IMR-90 (cell line): ENCODE measurements around the gene PTPRS. TPM values are rescaled to one million over a fixed set of nuclear protein-coding genes. Genes with fewer than 3 reads are reported as not detected.

Experiments used
- ATAC-seq: fragments of 200-7000 bp; cut with Tn5 transposase; 2 replicates; pipeline ENCODE4 v1.9.1; 2020; ENCODE audit warnings: low read depth, mild to moderate bottlenecking, moderate library complexity
- BruUV-seq: library from RNA; stranded (reverse); fragments of 400-500 nt; replicated peaks from 2 replicates; lab custom pipeline; 2021; lab: Mats Ljungman, UMichigan
- CTCF ChIA-PET: fragments of 300-600 bp; formaldehyde crosslinking; extraction: SDS; loops from one replicate; lab custom pipeline; 2021; ENCODE audit warnings: antibody characterized with exemption; lab: Yijun Ruan, JAX
- POLR2A ChIA-PET: fragments of 300-600 bp; sonication (Branson Sonifier 250); formaldehyde crosslinking; loops from one replicate; lab custom pipeline; 2022; ENCODE audit warnings: antibody characterized with exemption; ENCODE audit not compliant: unreplicated experiment; lab: Charles Lee
- DNase-seq: peaks from one replicate; pipeline ENCODE4 v3.0.0; 2013
- H2AFZ ChIP-seq: replicated peaks from 2 replicates; pipeline ENCODE3; 2013; ENCODE audit warnings: low read length, mild to moderate bottlenecking; ENCODE audit not compliant: poor library complexity
- H2AK5ac ChIP-seq: 2 replicates; pipeline ENCODE4 v1.6.1; 2013; ENCODE audit warnings: low read depth, low read length, inconsistent platforms
- H2AK9ac ChIP-seq: replicated peaks from 2 replicates; pipeline ENCODE3; 2013; ENCODE audit warnings: mild to moderate bottlenecking, low read depth, low read length, moderate library complexity; ENCODE audit not compliant: poor library complexity
- H2BK120ac ChIP-seq: 2 replicates; pipeline ENCODE4 v1.6.1; 2013; ENCODE audit warnings: low read depth, low read length, inconsistent platforms
- H2BK15ac ChIP-seq: 3 replicates; pipeline ENCODE4 v1.6.1; 2013; ENCODE audit warnings: low read depth, low read length, inconsistent platforms
- H2BK20ac ChIP-seq: 2 replicates; pipeline ENCODE4 v1.6.1; 2013; ENCODE audit warnings: low read depth, mild to moderate bottlenecking, inconsistent platforms, low read length, moderate library complexity
- H2BK5ac ChIP-seq: 2 replicates; pipeline ENCODE4 v1.6.1; 2013; ENCODE audit warnings: mild to moderate bottlenecking, low read depth, low read length, inconsistent platforms; ENCODE audit not compliant: poor library complexity, severe bottlenecking
- H3K14ac ChIP-seq: replicated peaks from 2 replicates; pipeline ENCODE4 v1.6.1; 2013; ENCODE audit warnings: low read depth, low read length, inconsistent platforms
- H3K18ac ChIP-seq: 2 replicates; pipeline ENCODE4 v1.6.1; 2013; ENCODE audit warnings: low read depth, low read length, control low read depth
- H3K23ac ChIP-seq: 2 replicates; pipeline ENCODE4 v1.6.1; 2013; ENCODE audit warnings: low read depth, low read length, inconsistent platforms
- H3K27ac ChIP-seq: 2 replicates; pipeline ENCODE4 v1.5.1; 2013; ENCODE audit warnings: mild to moderate bottlenecking, control low read depth, low read length; ENCODE audit not compliant: insufficient read depth
- H3K27me3 ChIP-seq: 2 replicates; pipeline ENCODE4 v1.6.1; 2013; ENCODE audit warnings: low read length; ENCODE audit not compliant: control insufficient read depth, insufficient read depth
- H3K36me3 ChIP-seq: 2 replicates; pipeline ENCODE4 v1.6.1; 2013; ENCODE audit warnings: low read length, mixed read lengths; ENCODE audit not compliant: control insufficient read depth, insufficient read depth
- H3K4ac ChIP-seq: 2 replicates; pipeline ENCODE4 v1.6.1; 2013; ENCODE audit warnings: low read depth, low read length, inconsistent platforms
- H3K4me1 ChIP-seq: 2 replicates; pipeline ENCODE4 v1.6.1; 2013; ENCODE audit warnings: low read length, mixed read lengths; ENCODE audit not compliant: control insufficient read depth, insufficient read depth
- H3K4me2 ChIP-seq: 2 replicates; pipeline ENCODE4 v1.6.1; 2013; ENCODE audit warnings: low read depth, mild to moderate bottlenecking, control low read depth, low read length, moderate library complexity
- H3K4me3 ChIP-seq: 2 replicates; pipeline ENCODE4 v1.5.1; 2013; ENCODE audit warnings: low read depth, mild to moderate bottlenecking, control low read depth, low read length, moderate library complexity; ENCODE audit not compliant: insufficient read depth
- H3K56ac ChIP-seq: 2 replicates; pipeline ENCODE4 v1.6.1; 2013; ENCODE audit warnings: low read length, inconsistent platforms; ENCODE audit not compliant: insufficient read depth; ENCODE audit errors: extremely low read depth
- H3K79me1 ChIP-seq, 2 experiments: 2 replicates each; pipeline ENCODE4 v1.6.1; 2013; ENCODE audit warnings: low read length in 2 of 2, inconsistent platforms in 1 of 2, low read depth in 1 of 2
- H3K9ac ChIP-seq: 2 replicates; pipeline ENCODE4 v1.6.1; 2013; ENCODE audit warnings: low read depth, low read length, control low read depth
- H3K9me1 ChIP-seq: 2 replicates; pipeline ENCODE4 v1.6.1; 2013; ENCODE audit warnings: low read length, inconsistent platforms; ENCODE audit not compliant: insufficient read depth
- H3K9me3 ChIP-seq: 2 replicates; pipeline ENCODE4 v1.6.1; 2013; ENCODE audit warnings: low read length; ENCODE audit not compliant: control insufficient read depth, insufficient read depth
- H4K20me1 ChIP-seq: 2 replicates; pipeline ENCODE4 v1.6.1; 2013; ENCODE audit warnings: low read length, inconsistent platforms; ENCODE audit not compliant: insufficient read depth
- H4K5ac ChIP-seq: 2 replicates; pipeline ENCODE4 v1.6.1; 2013; ENCODE audit warnings: mild to moderate bottlenecking, low read depth, low read length, control low read depth
- H4K8ac ChIP-seq, 2 experiments: 2 replicates each; pipeline ENCODE4 v1.6.1; 2013; ENCODE audit warnings: low read depth in 2 of 2, low read length in 2 of 2, control low read depth in 1 of 2, inconsistent platforms in 1 of 2
- H4K91ac ChIP-seq: 2 replicates; pipeline ENCODE4 v1.6.1; 2013; ENCODE audit warnings: low read depth, low read length, inconsistent platforms; ENCODE audit not compliant: insufficient read depth
- CEBPB ChIP-seq: IDR thresholded peaks from 2 replicates; pipeline ENCODE4 v1.6.1; 2012; ENCODE audit warnings: low read depth, low read length, improper control_type of control experiment
- CHD1 ChIP-seq: IDR thresholded peaks from 2 replicates; pipeline ENCODE4 v1.6.1; 2012; ENCODE audit warnings: low read depth, low read length, improper control_type of control experiment
- FOS ChIP-seq: fragments of 150-350 bp; IDR thresholded peaks from 2 replicates; pipeline ENCODE4 v1.6.1; 2016; ENCODE audit warnings: low read depth, low read length
- MAZ ChIP-seq: IDR thresholded peaks from 2 replicates; pipeline ENCODE4 v1.6.1; 2012; ENCODE audit warnings: low read depth, mild to moderate bottlenecking, low read length, improper control_type of control experiment, moderate library complexity, borderline replicate concordance
- POLR2A ChIP-seq: IDR thresholded peaks from 2 replicates; pipeline ENCODE4 v1.6.1; 2012; ENCODE audit warnings: mild to moderate bottlenecking, low read depth, low read length
- WGBS, 2 experiments: methylation state at CpG; one replicate each; pipeline versions ENCODE4 v1.1.5 to v1.1.7; 2013; ENCODE audit warnings: missing lambda C conversion rate in 2 of 2; ENCODE audit not compliant: insufficient read length in 1 of 2; ENCODE audit errors: extremely low coverage in 2 of 2; 5-methylcytosine and 5-hydroxymethylcytosine counted together
- dilution Hi-C: fragments of 300-500 bp; cut with HindIII; formaldehyde crosslinking; loops from one replicate; pipeline ENCODE4 v1.14.3; 2018; ENCODE audit warnings: low sequenced_read_pairs; ENCODE audit not compliant: unreplicated experiment
- in situ Hi-C: fragments of 300-500 bp; cut with MboI; formaldehyde crosslinking; loops from 3 replicates; pipeline ENCODE4 v1.14.3; 2019; ENCODE audit warnings: low sequenced_read_pairs, inconsistent platforms, mixed read lengths
- intact Hi-C: fragments of 100-400 bp; cut with micrococcal nuclease; formaldehyde crosslinking; loops from 2 replicates; pipeline ENCODE4 v1.10.0; 2022
- polyA plus RNA-seq, 3 experiments: library from polyadenylated mRNA; depleted of rRNA; stranded (reverse); fragments of >200 nt; gene quantifications; 2 replicates each; pipeline ENCODE4 v1.2.3, GENCODE V29; 2012; ENCODE audit warnings: low replicate concordance in 1 of 3
- total RNA-seq: library from RNA; depleted of rRNA; stranded (reverse); fragments of >200 nt; gene quantifications from 2 replicates; pipeline ENCODE4 v1.2.3, GENCODE V29; 2012

Gene PTPRS
- total and polyA plus RNA-seq, 2 of the 4 experiments (the other 2 are of a cell fraction) = 40.1 to 51.9 TPM

DNA sequence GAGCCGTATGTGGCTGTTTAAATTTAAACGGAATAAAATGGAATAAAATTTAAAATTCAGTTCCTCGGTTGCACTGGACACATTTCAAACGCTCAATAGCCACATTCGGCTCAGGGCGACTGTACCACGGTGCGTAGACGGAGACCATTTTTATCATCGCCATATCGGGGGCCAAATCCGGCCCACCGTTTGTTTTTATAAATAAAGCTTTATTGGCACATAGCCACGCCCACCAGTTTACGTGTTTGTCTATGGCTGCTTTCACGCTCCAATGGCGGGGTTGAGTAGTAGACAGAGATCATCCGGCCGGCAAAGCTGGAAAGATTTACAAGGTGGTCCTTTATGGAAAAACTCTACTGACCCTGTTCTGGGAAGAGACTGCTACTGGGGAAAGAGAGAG lies 33.0 kb downstream of the PTPRS start:
- in situ Hi-C loops = no loop called here

More for the DNA sequence above, 33.0 kb downstream of the PTPRS start:
- dilution Hi-C loops (no loop called here), intact Hi-C loops (no loop called here)
- no peak overlapping the region for H3K9ac ChIP-seq
- no peak overlapping the region for H2AFZ ChIP-seq
- TF ChIP-seq CHD1 = no peak
- no peak for TF ChIP-seq CEBPB
- no peak for TF ChIP-seq MAZ
- no peak for TF ChIP-seq FOS
- no peak for TF ChIP-seq POLR2A
- H3K23ac ChIP-seq = no peak overlapping the region
- ChIA-PET CTCF (no interaction called here), POLR2A (no interaction called here)
- no peak overlapping the region for H2BK15ac ChIP-seq
- H2AK5ac ChIP-seq = no peak overlapping the region
- BruUV-seq = no TSS peak
- H3K36me3 ChIP-seq = no peaks in the 10 kb centered on the region
- no peak overlapping the region for H3K4ac ChIP-seq
- no peaks in the 10 kb centered on the region for H3K9me3 ChIP-seq
- no peak overlapping the region for H3K4me2 ChIP-seq
- no peak overlapping the region for H3K18ac ChIP-seq
- no peak overlapping the region for H2AK9ac ChIP-seq
- no peak overlapping the region for H2BK20ac ChIP-seq
- H3K56ac ChIP-seq = no peak overlapping the region
- H3K14ac ChIP-seq = no peak overlapping the region
- no peak overlapping the region for H2BK120ac ChIP-seq
- peaks cover 29% of the 10 kb centered on the region for H4K20me1 ChIP-seq
- H2BK5ac ChIP-seq = no peak overlapping the region
- no peak for DNase-seq
- no peaks in the 10 kb centered on the region for H3K79me1 ChIP-seq
- WGBS, 2 experiments = 97% methylated on average over 10 of the region's 19 CpGs; no CpG with 5 or more reads in 1 of the 2 experiments
- H4K5ac ChIP-seq = no peak overlapping the region
- no peaks in the 10 kb centered on the region for H3K9me1 ChIP-seq
- H3K27ac ChIP-seq = no peak overlapping the region
- peaks cover 6% of the 10 kb centered on the region for H3K4me1 ChIP-seq
- no peak overlapping the region for H3K4me3 ChIP-seq
- H3K27me3 ChIP-seq = no peaks in the 10 kb centered on the region
- no peak overlapping the region for H4K91ac ChIP-seq
- no peak for ATAC-seq
- H4K8ac ChIP-seq = no peak overlapping the region
